Bone marrow (tissue), 2 donors: ENCODE measurements around the gene MYPN.
"Not testable (repeated sequence)": the region's sequence is repeated elsewhere in the genome, so short reads cannot be mapped to it uniquely, and the experiment has no call there.

Source experiments
- DNase-seq, 2 donors: peaks; one replicate each; lab custom pipeline; 2025; lab: John Stamatoyannopoulos, UW

The MYPN gene

DNA sequence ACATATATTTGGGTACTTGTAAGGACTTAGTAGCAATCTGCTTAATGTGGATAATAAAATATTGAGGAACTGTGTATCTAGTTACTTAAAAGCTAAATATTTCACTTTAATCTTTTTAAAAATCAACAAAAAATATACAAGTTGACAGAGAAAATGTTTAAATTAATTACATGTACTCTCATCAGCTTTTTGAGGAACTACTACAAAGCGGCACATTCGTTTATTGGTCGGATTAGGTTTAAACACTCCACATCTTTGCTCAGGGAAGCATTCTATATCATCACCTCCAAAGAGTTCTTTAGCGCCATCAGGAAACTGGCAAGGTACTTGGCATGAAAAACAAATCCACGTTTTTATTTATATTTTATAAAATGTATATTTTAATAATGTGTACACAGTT is 121.0 kb downstream of the MYPN start:
- DNase-seq: no peak

GRCh38 chr10:68231106-68231816 is 122.0 kb downstream of the MYPN start:
- no peak for DNase-seq

GRCh38 chr10:68231817-68232251 is 122.5 kb downstream of the MYPN start, which contains the start of gene ATOH7:
Gene ATOH7, minus strand, starts transcription at chr10:68232113. Its CDS starts 436 bp downstream, at chr10:68231677.
- no peak for DNase-seq

- no peak for DNase-seq
Measured at GRCh38 chr10:68233046-68233445, 123.8 kb downstream of the MYPN start.

- DNase-seq: no peak
Measured at GRCh38 chr10:68235111-68235510, 125.8 kb downstream of the MYPN start.

DNA sequence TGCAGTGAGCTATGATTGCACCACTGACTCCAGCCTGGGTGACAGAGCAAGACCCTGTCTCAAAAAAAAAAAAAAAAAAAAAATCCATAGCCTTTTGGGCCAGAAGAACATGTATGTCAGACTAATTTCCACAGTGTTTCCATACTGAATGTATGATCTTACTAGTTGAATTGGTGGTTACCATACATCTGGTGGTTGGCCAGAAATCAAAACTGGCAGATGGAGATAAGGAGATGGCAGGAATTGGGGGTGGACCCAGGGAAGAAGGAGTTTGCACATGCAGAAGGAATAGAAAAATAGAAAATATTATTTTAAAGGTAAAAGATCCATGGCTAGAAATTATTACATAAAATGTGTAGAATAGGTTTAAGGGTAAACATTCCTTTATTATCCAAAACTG is 126.3 kb downstream of the MYPN start:
- no peak for DNase-seq

- DNase-seq: no peak
Measured at GRCh38 chr10:68237173-68237572, 127.9 kb downstream of the MYPN start.

DNA sequence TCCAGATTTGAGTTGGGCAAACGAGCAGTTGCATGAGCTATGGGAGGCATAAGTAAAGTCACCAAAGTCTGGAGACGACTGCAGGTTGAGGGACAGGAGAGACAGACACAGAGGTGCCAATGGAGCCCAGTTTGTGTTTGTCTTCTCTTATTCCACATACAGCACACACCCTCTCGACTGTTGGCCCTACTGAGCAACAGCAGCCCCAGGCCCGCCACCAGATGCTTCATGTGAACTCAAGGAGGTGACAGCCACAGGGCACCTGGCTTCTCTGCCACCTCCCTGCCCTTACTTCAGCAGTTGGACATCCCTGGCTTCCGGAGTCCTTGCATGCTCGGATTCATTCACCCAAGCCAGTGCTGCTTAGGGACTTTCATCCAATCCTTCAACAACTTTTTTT is 129.1 kb downstream of the MYPN start:
- no peak for DNase-seq

DNA sequence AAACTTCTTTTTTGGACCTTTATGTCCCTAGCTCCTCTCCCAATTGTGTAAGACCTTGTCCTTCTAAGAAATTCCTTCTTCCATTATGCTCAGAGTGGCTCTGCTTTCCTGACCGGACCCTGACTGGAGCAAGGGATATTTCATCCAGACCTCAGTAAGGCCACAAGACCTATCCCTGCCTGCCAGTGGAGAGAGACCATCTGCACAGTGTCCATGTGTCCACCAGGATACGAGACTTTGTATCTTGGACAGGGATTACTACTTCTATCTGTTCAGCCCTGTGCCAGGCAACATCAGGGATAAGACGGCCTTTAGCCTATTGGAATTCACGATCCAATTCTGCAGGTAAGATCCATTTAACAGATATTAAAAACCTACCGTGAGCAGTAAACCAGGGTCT is 129.8 kb downstream of the MYPN start:
- DNase-seq: no peak

GRCh38 chr10:68239596-68240150 is 130.4 kb downstream of the MYPN start:
- DNase-seq: no peak

GRCh38 chr10:68242051-68242450 is 132.8 kb downstream of the MYPN start:
- no peak for DNase-seq

DNA sequence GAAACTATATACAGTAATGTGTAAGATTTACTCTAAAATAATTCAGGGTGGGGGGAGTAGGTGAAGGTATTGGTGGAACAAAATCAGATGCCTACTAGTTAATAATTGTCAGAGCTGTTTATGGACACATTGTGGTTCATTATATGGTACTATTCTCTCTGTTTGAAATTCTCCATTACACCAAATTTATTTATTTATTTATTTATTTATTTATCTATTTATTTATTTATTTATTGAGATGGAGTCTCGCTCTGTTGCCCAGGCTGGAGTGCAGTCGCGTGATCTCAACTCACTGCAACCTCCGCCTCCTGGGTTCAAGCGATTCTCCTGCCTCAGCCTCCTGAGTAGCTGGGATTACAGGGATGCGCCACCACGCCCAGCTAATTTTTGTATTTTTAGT is 137.1 kb downstream of the MYPN start:
- not testable (repeated sequence) for DNase-seq

GRCh38 chr10:68247931-68248330 is 138.6 kb downstream of the MYPN start:
- DNase-seq: no peak

GRCh38 chr10:68249297-68249696 is 140.0 kb downstream of the MYPN start:
- no peak for DNase-seq

GRCh38 chr10:68251151-68251550 is 141.9 kb downstream of the MYPN start:
- no peak for DNase-seq

DNA sequence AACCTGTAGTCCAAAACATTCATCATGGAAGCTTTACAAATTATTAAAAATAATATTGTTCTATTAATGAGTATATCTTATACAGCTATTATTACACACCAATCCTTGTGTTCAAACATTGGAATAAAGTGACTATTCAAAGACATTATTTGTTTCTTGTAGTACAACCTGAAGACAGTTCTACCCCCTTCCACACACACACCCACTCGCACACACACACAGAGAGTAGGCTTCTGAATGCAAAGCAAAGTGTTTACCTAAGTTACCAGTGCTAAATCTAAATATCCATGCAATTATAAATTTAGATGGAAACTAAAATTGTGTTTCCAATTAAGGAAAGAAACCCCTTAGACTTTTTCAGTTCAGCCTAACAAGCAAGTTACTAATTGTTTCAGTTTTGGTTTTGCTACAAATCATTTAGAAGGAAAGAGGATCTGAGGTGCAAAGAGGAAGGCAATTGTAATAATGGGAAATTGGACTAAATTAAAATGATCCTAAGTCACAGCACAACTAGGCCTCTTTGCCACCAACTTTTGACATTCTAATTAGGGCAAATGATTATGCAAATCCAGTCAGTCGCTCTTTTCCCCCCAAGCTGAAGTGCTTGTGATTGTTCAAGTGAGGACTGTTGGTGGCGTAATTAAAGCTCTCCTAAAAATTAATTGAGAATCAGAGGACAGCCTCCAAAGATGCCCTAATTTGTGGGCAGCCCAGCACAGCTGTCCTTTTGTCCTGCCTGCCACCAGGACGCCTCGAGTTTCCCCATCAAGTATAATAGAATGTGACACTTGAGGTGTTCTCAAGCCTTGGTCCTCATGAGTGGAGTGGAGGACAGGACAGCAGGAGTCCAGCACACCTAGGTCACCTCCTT is 142.6 kb downstream of the MYPN start:
- DNase-seq: peak in 1 of 2 donors; percentile 34

- no peak for DNase-seq
Measured at GRCh38 chr10:68253346-68253745, 144.1 kb downstream of the MYPN start.

DNA sequence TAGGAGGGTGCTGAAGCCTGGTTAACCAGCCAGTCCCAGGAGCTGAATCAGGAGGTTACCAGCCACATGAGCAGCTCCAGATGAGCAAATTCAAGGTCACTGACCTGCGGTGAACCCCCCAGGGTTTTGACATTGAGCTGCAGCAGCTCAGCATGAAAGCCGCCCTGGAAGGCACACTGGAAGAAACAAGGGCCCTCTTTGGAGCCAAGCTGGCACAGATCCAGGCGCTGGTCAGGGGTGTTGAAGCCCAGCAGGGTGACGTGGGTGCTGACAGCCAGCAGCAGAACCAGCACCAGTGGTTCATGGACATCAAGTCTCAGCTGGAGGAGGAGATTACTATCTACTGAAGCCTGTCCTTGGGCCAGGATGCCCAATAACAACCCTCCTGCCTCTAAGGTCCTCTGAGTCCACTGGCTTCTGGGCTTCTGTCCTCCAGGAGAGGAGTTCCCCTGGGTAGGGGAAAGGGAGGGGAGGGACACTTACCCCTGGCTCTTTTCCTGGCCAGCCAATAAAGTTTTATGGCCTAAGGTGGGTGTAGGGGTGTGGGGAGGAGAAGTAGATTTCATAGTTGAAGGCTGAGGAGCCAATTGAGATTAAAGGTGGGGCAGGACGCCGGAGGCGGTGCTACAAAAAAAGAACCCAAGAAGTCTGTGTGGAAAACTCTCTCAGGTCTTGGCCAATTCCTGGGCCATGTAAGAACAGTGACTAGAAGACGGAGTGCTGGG is 152.0 kb downstream of the MYPN start:
- no peak for DNase-seq
